GM12891 (cell line): ENCODE measurements around the gene NLRX1.
"Not testable (repeated sequence)": the region's sequence is repeated elsewhere in the genome, so short reads cannot be mapped to it uniquely, and the experiment has no call there.

Experiments used
- DNase-seq: peaks from one replicate; pipeline ENCODE4 v3.0.0; 2011; ENCODE audit warnings: low spot score; ENCODE audit not compliant: insufficient read length
- FAIRE-seq: peaks from 2 replicates; lab custom pipeline; 2011; peaks lifted over from hg19 to GRCh38; lab: Jason Lieb, UNC
- PAX5 ChIP-seq: IDR thresholded peaks from 2 replicates; pipeline ENCODE4 v1.6.1; 2011; ENCODE audit warnings: low read length, moderate library complexity, mild to moderate bottlenecking; ENCODE audit not compliant: insufficient read depth, severe bottlenecking
- POLR2A ChIP-seq: IDR thresholded peaks from 2 replicates; pipeline ENCODE4 v1.6.1; 2011; ENCODE audit warnings: low read depth, low read length, control low read depth
- POLR2AphosphoS5 ChIP-seq: IDR thresholded peaks from 2 replicates; pipeline ENCODE4 v1.6.1; 2011; ENCODE audit warnings: low read depth, low read length, control low read depth
- POU2F2 ChIP-seq: IDR thresholded peaks from 2 replicates; pipeline ENCODE4 v1.6.1; 2011; ENCODE audit warnings: low read depth, mild to moderate bottlenecking, control low read depth, low read length, moderate library complexity
- SPI1 ChIP-seq: IDR thresholded peaks from 2 replicates; pipeline ENCODE4 v1.6.1; 2011; ENCODE audit warnings: low read depth, low read length, control low read depth
- TAF1 ChIP-seq: IDR thresholded peaks from 2 replicates; pipeline ENCODE4 v1.6.1; 2011; ENCODE audit warnings: low read depth, low read length, control low read depth

The NLRX1 gene

GRCh38 chr11:119134389-119134978, 34.0 kb upstream of the NLRX1 start:
- FAIRE-seq (no peak), DNase-seq (no peak)
- TF ChIP-seq TAF1, result no peak
- no peak for TF ChIP-seq PAX5
- TF ChIP-seq POU2F2, result no peak
- no peak for TF ChIP-seq SPI1
- TF ChIP-seq POLR2A, result no peak

- not testable (repeated sequence) for DNase-seq, FAIRE-seq
These were observed 29.2 kb upstream of the NLRX1 start for GRCh38 chr11:119139276-119139675.

DNA sequence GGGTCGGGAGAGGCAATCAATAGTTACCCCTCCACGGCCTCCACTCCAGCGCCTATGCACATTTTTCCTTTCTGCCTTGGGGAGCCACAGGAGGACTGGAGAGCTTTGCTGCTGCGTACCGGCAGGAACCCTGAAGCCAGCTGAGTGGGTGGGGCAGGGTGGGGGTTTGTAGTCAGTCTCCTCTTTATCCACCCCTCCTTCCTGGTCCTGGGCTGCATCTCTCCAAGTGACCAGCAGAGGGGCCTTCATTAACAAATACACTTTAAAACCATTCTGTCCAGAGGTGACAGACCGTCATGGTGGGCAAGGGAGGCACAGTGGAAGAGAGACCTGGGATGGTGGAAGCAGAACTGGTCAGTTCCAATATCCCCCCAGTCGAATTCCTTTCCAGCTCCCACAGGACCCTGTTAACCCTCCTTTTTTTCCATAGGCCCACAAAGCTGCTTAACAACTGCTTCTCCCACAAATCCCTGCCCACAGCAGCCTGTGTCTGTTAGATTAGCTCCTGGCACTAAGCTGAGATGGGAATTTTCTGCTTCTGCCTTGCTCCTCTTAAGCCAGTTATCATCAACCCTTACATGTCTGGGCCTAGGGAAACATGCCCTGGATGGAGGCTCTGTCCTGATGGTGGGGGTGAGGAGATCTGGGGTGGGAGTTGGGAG, 23.6 kb upstream of the NLRX1 start:
- TF ChIP-seq PAX5, result no peak
- TF ChIP-seq POLR2AphosphoS5, result no peak
- TF ChIP-seq TAF1, result no peak
- no peak for TF ChIP-seq POU2F2
- TF ChIP-seq POLR2A, result no peak
- TF ChIP-seq SPI1, result no peak
- FAIRE-seq (peak; percentile 62), DNase-seq (peak; percentile 66)

DNA sequence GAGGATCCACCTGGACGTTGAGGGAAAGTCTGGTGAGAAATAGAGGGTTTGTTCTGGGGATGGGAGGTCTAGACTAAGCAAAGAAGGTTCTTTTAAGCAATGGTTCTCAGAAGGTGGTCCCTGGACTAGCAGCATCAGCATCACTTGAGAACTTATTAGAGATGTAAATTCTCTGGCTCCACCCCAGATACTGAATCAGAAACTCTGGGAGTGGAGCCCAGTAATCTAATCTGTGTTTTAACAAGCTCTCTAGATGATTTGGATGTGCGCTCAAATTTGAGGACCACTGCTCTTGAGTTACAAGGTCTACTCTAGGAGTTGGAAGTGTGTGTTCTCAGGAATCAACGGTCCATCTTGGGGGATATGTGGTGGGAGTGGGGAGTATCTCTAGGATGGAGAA, 23.0 kb upstream of the NLRX1 start:
- FAIRE-seq, result no peak

DNA sequence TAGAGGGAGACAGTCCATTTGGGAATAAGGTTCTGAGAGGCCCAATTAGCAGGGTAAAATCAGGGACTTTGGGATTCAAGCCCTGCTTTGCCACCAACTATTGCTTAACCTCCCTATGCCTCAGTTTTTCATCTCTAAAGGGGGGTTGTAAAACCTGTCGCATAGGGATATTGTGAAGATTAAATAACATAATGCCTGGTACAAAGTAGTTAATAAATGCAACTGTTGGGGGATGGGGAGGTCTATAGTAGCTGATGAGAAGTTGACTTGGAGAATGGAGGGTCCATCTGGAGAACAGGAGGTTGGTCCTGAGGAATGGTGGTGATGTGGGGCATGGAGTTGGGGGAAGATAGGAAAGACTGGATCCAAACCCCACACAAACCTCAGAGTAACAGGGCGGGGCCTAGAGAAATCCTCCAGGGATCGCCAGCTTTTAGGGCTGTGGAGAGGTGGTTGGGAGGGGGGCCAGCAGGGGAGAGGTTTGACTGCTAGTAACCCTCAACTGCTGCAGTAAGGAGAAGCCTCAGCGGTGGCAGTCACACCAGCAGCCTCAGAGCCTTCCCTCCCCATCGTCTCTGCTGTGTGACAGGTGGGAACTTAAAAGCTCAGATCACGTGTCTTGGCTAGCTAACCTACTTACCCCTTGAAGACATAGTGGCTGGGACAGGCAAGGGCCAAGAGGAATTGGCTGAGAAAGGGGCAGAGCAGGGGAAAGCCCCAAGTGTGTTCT, 20.8 kb upstream of the NLRX1 start:
- no peak for DNase-seq
- no peak for TF ChIP-seq SPI1
- no peak for TF ChIP-seq PAX5
- no peak for TF ChIP-seq TAF1
- no peak for TF ChIP-seq POLR2AphosphoS5
- no peak for TF ChIP-seq POU2F2
- peak; percentile 67 for FAIRE-seq

More for the DNA sequence above, 23.0 kb upstream of the NLRX1 start:
- DNase-seq, result no peak
- TF ChIP-seq PAX5 (no peak), SPI1 (no peak), POLR2A (no peak), TAF1 (no peak), POLR2AphosphoS5 (no peak), POU2F2 (no peak)

DNA sequence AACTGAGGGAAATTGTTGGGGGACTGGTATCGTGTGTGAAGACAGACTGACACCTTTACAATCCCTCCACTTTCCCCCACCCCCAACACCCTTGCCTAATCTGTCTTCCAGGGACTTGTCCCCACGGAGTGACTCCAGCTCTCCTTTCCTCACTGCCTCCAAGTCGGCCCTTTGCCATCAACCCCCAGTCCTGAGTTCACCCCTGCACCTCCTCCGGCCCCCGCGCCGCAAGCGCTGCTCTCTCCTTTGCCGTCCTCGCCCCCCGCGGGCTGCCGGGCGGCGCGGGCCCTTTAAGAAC, 19.9 kb upstream of the NLRX1 start:
- DNase-seq, result no peak
- no peak for TF ChIP-seq POLR2AphosphoS5
- TF ChIP-seq TAF1, result no peak
- TF ChIP-seq POLR2A, result no peak
- TF ChIP-seq SPI1, result no peak
- no peak for FAIRE-seq

GRCh38 chr11:119149018-119149785, 19.3 kb upstream of the NLRX1 start, which contains the start of gene ABCG4:
Gene ABCG4, plus strand, starts transcription at chr11:119149052. Its CDS starts 914 bp downstream, at chr11:119149966.
- no peak for FAIRE-seq
- no peak for TF ChIP-seq POLR2AphosphoS5
- TF ChIP-seq POU2F2, result no peak
- TF ChIP-seq POLR2A, result no peak
- no peak for TF ChIP-seq PAX5
- TF ChIP-seq SPI1, result no peak
- TF ChIP-seq TAF1, result no peak
- no peak for DNase-seq

DNA sequence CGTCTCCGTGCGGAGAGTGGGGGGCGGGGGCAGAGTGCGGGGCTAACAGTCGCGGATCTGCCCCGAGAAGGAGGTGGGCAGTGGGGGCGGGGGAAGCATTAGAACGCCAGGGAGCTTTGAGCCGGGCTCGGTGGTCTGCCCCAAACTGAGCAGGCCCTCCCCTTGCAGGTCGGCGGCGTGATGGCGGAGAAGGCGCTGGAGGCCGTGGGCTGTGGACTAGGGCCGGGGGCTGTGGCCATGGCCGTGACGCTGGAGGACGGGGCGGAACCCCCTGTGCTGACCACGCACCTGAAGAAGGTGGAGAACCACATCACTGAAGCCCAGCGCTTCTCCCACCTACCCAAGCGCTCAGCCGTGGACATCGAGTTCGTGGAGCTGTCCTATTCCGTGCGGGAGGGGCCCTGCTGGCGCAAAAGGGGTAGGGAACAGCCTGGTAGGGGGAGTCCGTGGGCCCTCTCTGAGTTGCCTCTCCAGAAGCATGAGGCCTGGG, 18.7 kb upstream of the NLRX1 start:
- FAIRE-seq (no peak), DNase-seq (no peak)
- TF ChIP-seq TAF1 (no peak), PAX5 (no peak), POU2F2 (no peak), SPI1 (no peak), POLR2AphosphoS5 (no peak), POLR2A (no peak)

DNA sequence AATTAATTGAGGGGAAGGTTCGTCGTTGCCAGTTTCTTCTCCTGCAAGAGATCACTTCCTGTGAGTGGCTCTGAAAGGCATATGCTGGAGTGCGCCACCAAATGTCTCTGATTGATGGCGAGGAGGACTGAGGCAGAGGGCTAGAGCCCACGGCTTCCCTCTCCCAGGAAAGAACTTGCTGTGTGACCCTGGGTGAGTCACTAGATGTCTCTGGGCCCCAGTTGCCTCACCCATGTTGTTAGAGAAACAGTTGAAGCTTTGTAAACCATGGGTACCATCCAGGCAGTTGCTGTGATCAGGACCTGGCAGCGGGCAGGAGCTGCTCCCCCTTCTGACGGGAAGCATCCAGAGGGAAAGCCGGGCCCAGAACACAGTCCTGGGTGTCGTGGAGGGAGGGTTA, 16.5 kb upstream of the NLRX1 start:
- DNase-seq, result no peak
- TF ChIP-seq TAF1 (no peak), POLR2AphosphoS5 (no peak), POU2F2 (no peak), SPI1 (no peak), POLR2A (no peak), PAX5 (no peak)
- FAIRE-seq, result no peak
